Testis (tissue), 3 donors: ENCODE measurements around the gene PPM1D. TPM values are rescaled to one million over a fixed set of nuclear protein-coding genes. Genes with fewer than 3 reads are reported as not detected.

Experiments
- polyA plus RNA-seq: library from polyadenylated mRNA; stranded (reverse); fragments of 350-450 nt; fragmentation: Illumina TruSeq; extraction: RNeasy Lipid Tissue Mini Kit (QIAGEN cat#74804); gene quantifications from one replicate; pipeline ENCODE4 v1.2.3, GENCODE V29; 2014; ENCODE audit warnings: low read depth, low replicate concordance; ENCODE audit not compliant: insufficient read depth
- small RNA-seq, 2 donors: library from RNA; depleted of rRNA; stranded (forward); fragments of <200 nt; gene quantifications; one replicate each; pipeline ENCODE3, GENCODE V24; 2016
- total RNA-seq, 2 donors: library from RNA; depleted of rRNA; stranded (reverse); fragments of >200 nt; gene quantifications; one replicate each; pipeline ENCODE4 v1.2.3, GENCODE V29; 2016

Gene PPM1D
- total and polyA plus RNA-seq, 3 donors from 2014 or later, result 31.5 to 40.7 (median 34.9) TPM

Small RNA genes lying within 50 kb of the gene (small RNA-seq; reads per million reads assigned to genes)
- 0 reads per million in 2 donors for gene AC011921.2
- 0 reads per million in 2 donors for gene RN7SL606P
- 0 reads per million in 2 donors for gene RNU6-623P

Other genes starting within 250 kb of the PPM1D start
- gene USP32, start 208.1 kb upstream of the PPM1D start, total RNA-seq, result 100 to 1,000 TPM; 113 to 166 TPM
- 279 TPM for gene USP32, start 208.1 kb upstream of the PPM1D start, polyA plus RNA-seq
- gene CHCT1, start 177.7 kb upstream of the PPM1D start, total RNA-seq, result 100 to 1,000 TPM in 1 of 2 donors, 10 to 100 TPM in 1; 64.0 to 102 TPM
- 281 TPM for gene CHCT1, start 177.7 kb upstream of the PPM1D start, polyA plus RNA-seq
- gene APPBP2, start 74.0 kb upstream of the PPM1D start, total RNA-seq, result 10 to 100 TPM; 58.2 to 58.9 TPM
- gene APPBP2, start 74.0 kb upstream of the PPM1D start, polyA plus RNA-seq, result 98.4 TPM
- gene BCAS3, start 77.7 kb downstream of the PPM1D start, total RNA-seq, result 10 to 100 TPM; 73.0 to 96.7 TPM
- 54.8 TPM for gene BCAS3, start 77.7 kb downstream of the PPM1D start, polyA plus RNA-seq